ENCODE measurements around the gene KCNN4.

KCNN4 gene

GRCh38 chr19:43731846-43732245, 48.9 kb downstream of the KCNN4 start:
- no peak overlapping the region for H3K4me3 Mint-ChIP-seq
- H3K27ac Mint-ChIP-seq, result peak overlapping the region; percentile 63
- H3K36me3 Mint-ChIP-seq (ENCODE audit: low read depth), result peaks cover 44% of the 10 kb centered on the region
- no peaks in the 10 kb centered on the region for H3K9me3 Mint-ChIP-seq
- H3K27me3 Mint-ChIP-seq (ENCODE audit: low read depth), result no peaks in the 10 kb centered on the region
- H3K4me1 Mint-ChIP-seq (ENCODE audit: low read depth), result peaks cover 3% of the 10 kb centered on the region

DNA sequence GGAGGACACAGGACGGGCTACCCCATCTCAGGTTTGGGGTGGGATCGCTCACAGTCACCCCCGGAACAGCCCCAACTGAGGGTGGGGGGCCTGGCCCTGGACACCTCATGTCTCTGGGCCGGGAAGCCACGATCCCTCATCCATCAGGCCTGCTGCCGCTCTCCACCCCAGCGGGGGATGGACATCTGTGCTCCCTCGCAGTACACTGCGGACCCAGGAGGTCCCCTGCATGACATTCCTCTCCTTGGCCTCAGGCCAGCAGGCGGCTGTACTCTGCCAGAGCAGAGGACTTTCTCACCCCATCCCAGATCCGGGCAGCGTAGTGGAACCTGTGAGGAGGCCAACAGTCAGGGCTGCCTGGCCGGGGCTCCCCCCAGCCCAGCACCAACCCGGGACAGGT, 49.4 kb downstream of the KCNN4 start:
- H3K36me3 Mint-ChIP-seq (ENCODE audit: low read depth), result peaks cover 43% of the 10 kb centered on the region
- no peak overlapping the region for H3K4me3 Mint-ChIP-seq
- no peaks in the 10 kb centered on the region for H3K4me1 Mint-ChIP-seq (ENCODE audit: low read depth)
- H3K27ac Mint-ChIP-seq, result no peak overlapping the region
- H3K9me3 Mint-ChIP-seq, result no peaks in the 10 kb centered on the region
- H3K27me3 Mint-ChIP-seq (ENCODE audit: low read depth), result no peaks in the 10 kb centered on the region

- Mint-ChIP-seq H3K27me3 (ENCODE audit: low read depth) (no peaks in the 10 kb centered on the region), H3K9me3 (no peaks in the 10 kb centered on the region), H3K4me1 (ENCODE audit: low read depth) (peaks cover 4% of the 10 kb centered on the region), H3K36me3 (ENCODE audit: low read depth) (peaks cover 35% of the 10 kb centered on the region), H3K4me3 (no peak overlapping the region), H3K27ac (no peak overlapping the region)
Measured at GRCh38 chr19:43729919-43730318, 50.9 kb downstream of the KCNN4 start.

DNA sequence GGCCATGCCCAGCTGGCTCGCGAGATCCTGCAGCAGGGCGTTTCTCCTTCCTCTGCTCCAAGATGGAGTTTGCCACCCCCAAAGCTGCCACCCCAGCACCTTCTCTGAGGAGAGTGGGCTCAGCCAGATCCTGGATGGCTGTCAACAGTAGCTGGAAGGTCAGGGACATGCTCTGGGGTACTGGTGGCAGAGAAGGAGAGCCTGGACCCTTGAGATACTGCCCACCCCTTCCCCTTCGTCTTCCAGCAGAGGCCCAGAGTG, 53.2 kb downstream of the KCNN4 start:
- Mint-ChIP-seq H3K4me3 (no peak overlapping the region), H3K36me3 (ENCODE audit: low read depth) (peaks cover 27% of the 10 kb centered on the region), H3K27ac (no peak overlapping the region), H3K4me1 (ENCODE audit: low read depth) (peaks cover 4% of the 10 kb centered on the region), H3K9me3 (no peaks in the 10 kb centered on the region), H3K27me3 (ENCODE audit: low read depth) (no peaks in the 10 kb centered on the region)

GRCh38 chr19:43726736-43727592, 53.8 kb downstream of the KCNN4 start:
- Mint-ChIP-seq H3K27ac (no peak overlapping the region), H3K4me3 (no peak overlapping the region), H3K4me1 (ENCODE audit: low read depth) (peaks cover 4% of the 10 kb centered on the region)

GRCh38 chr19:43725468-43725867, 55.3 kb downstream of the KCNN4 start:
- no peak overlapping the region for H3K27ac Mint-ChIP-seq
- no peak overlapping the region for H3K4me3 Mint-ChIP-seq
- peaks cover 4% of the 10 kb centered on the region for H3K4me1 Mint-ChIP-seq (ENCODE audit: low read depth)
- no peaks in the 10 kb centered on the region for H3K9me3 Mint-ChIP-seq
- H3K27me3 Mint-ChIP-seq (ENCODE audit: low read depth), result no peaks in the 10 kb centered on the region
- H3K36me3 Mint-ChIP-seq (ENCODE audit: low read depth), result peaks cover 15% of the 10 kb centered on the region

More at GRCh38 chr19:43726736-43727592, 53.8 kb downstream of the KCNN4 start:
- H3K9me3 Mint-ChIP-seq, result no peaks in the 10 kb centered on the region
- H3K36me3 Mint-ChIP-seq (ENCODE audit: low read depth), result peaks cover 21% of the 10 kb centered on the region
- no peaks in the 10 kb centered on the region for H3K27me3 Mint-ChIP-seq (ENCODE audit: low read depth)

DNA sequence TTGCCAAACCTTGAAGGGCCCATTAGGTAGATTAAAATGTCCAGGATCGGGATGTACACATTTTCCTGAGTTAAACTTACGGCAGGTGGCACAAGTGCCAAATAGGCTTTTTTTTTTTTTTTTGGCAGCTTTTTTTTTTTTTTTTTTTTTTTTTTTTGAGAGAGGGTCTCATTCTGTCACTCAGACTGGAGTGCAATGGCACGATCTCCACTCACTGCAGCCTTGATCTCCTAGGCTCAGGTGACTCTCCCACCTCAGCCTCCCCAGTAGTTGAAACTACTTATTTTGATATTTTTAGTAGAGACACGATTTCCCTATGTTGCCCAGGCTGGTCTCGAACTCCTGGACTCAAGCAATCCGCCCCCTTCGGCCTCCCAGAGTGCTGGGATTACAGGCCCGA, 55.9 kb downstream of the KCNN4 start:
- Mint-ChIP-seq H3K9me3 (no peaks in the 10 kb centered on the region), H3K4me1 (ENCODE audit: low read depth) (peaks cover 4% of the 10 kb centered on the region), H3K27ac (no peak overlapping the region), H3K4me3 (no peak overlapping the region), H3K36me3 (ENCODE audit: low read depth) (peaks cover 15% of the 10 kb centered on the region), H3K27me3 (ENCODE audit: low read depth) (no peaks in the 10 kb centered on the region)

GRCh38 chr19:43723588-43723987, 57.2 kb downstream of the KCNN4 start:
- H3K4me1 Mint-ChIP-seq (ENCODE audit: low read depth), result peaks cover 4% of the 10 kb centered on the region
- peaks cover 9% of the 10 kb centered on the region for H3K36me3 Mint-ChIP-seq (ENCODE audit: low read depth)
- no peak overlapping the region for H3K4me3 Mint-ChIP-seq
- H3K27me3 Mint-ChIP-seq (ENCODE audit: low read depth), result no peaks in the 10 kb centered on the region
- no peak overlapping the region for H3K27ac Mint-ChIP-seq
- H3K9me3 Mint-ChIP-seq, result no peaks in the 10 kb centered on the region

DNA sequence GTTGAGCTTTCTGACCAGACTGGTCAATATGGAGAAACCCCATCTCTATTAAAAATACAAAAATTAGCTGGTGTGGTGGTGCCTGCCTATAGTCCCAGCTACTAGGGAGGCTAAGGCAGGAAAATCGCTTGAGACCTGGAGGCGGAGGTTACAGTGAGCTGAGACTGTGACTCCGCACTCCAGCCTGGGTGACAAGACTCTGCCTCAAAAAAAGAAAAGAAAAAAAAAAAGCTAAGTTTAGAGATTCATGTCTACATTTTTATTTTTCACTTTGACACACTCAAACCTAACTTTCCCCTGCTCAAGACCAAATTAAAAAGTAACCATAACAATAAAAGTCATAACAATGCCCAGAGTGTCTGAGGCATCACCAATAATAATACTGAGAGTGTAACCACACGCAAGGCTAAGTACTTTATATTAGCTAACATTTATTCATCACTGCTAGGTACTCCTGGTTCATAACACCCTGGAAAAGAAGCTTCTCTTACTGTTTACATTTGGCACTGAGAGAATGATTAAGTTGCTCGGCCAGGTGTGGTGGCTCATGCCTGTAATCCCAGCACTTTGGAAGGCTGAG, 59.2 kb downstream of the KCNN4 start:
- no peaks in the 10 kb centered on the region for H3K36me3 Mint-ChIP-seq (ENCODE audit: low read depth)
- no peaks in the 10 kb centered on the region for H3K27me3 Mint-ChIP-seq (ENCODE audit: low read depth)
- H3K4me1 Mint-ChIP-seq (ENCODE audit: low read depth), result peaks cover 4% of the 10 kb centered on the region
- H3K4me3 Mint-ChIP-seq, result no peak overlapping the region
- no peaks in the 10 kb centered on the region for H3K9me3 Mint-ChIP-seq
- H3K27ac Mint-ChIP-seq, result no peak overlapping the region

GRCh38 chr19:43720936-43721335, 59.8 kb downstream of the KCNN4 start:
- no peak overlapping the region for H3K4me3 Mint-ChIP-seq
- H3K27ac Mint-ChIP-seq, result no peak overlapping the region
- H3K9me3 Mint-ChIP-seq, result no peaks in the 10 kb centered on the region
- no peaks in the 10 kb centered on the region for H3K27me3 Mint-ChIP-seq (ENCODE audit: low read depth)
- H3K4me1 Mint-ChIP-seq (ENCODE audit: low read depth), result peaks cover 4% of the 10 kb centered on the region
- no peaks in the 10 kb centered on the region for H3K36me3 Mint-ChIP-seq (ENCODE audit: low read depth)

- no peaks in the 10 kb centered on the region for H3K27me3 Mint-ChIP-seq (ENCODE audit: low read depth)
- H3K4me1 Mint-ChIP-seq (ENCODE audit: low read depth), result no peaks in the 10 kb centered on the region
- H3K4me3 Mint-ChIP-seq, result no peak overlapping the region
- H3K9me3 Mint-ChIP-seq, result no peaks in the 10 kb centered on the region
- H3K36me3 Mint-ChIP-seq (ENCODE audit: low read depth), result no peaks in the 10 kb centered on the region
- H3K27ac Mint-ChIP-seq, result no peak overlapping the region
Measured at GRCh38 chr19:43719918-43720317, 60.9 kb downstream of the KCNN4 start.

DNA sequence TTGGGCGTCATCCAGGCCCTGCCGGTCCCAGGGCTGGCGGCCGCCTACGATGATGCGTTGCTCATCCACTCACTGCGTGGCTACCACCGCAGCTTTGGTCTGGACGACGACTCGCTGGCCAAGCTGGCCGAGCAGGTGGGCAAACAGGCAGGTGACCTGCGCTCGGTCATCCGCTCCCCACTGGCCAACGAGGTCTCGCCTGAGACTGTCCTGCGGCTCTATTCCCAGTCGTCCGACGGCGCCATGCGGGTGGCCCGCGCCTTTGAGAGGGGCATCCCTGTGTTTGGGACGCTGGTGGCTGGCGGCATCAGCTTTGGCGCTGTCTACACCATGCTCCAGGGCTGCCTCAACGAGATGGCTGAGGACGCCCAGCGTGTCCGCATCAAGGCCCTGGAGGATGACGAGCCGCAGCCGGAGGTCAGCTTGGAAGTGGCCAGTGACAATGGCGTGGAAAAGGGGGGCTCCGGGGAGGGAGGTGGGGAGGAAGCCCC, 61.4 kb downstream of the KCNN4 start:
- Mint-ChIP-seq H3K9me3 (no peaks in the 10 kb centered on the region), H3K36me3 (ENCODE audit: low read depth) (no peaks in the 10 kb centered on the region), H3K4me1 (ENCODE audit: low read depth) (no peaks in the 10 kb centered on the region), H3K4me3 (no peak overlapping the region), H3K27ac (no peak overlapping the region), H3K27me3 (ENCODE audit: low read depth) (no peaks in the 10 kb centered on the region)

DNA sequence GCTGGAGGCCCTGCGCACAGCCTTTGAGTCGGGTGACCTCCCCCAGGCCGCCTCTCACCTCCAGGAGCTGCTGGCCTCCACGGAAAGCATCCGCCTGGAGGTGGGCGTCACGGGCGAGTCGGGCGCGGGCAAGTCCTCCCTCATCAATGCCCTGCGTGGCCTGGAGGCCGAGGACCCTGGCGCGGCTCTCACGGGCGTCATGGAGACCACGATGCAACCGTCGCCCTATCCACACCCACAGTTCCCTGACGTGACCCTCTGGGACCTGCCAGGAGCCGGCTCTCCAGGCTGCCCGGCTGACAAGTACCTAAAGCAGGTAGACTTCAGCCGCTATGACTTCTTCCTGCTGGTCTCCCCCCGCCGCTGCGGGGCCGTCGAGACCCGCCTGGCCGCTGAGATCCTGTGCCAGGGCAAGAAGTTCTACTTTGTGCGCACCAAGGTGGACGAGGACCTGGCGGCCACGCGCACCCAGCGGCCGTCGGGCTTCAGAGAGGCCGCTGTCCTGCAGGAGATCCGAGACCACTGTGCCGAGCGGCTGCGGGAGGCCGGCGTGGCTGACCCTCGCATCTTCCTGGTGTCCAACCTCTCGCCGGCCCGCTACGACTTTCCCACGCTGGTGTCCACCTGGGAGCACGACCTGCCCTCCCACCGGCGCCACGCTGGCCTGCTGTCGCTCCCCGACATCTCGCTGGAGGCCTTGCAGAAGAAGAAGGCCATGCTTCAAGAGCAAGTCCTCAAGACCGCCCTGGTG, 62.0 kb downstream of the KCNN4 start:
- H3K27ac Mint-ChIP-seq, result no peak overlapping the region
- no peaks in the 10 kb centered on the region for H3K4me1 Mint-ChIP-seq (ENCODE audit: low read depth)
- H3K36me3 Mint-ChIP-seq (ENCODE audit: low read depth), result no peaks in the 10 kb centered on the region
- H3K9me3 Mint-ChIP-seq, result no peaks in the 10 kb centered on the region
- no peak overlapping the region for H3K4me3 Mint-ChIP-seq
- no peaks in the 10 kb centered on the region for H3K27me3 Mint-ChIP-seq (ENCODE audit: low read depth)
